ENCODE measurements around the gene PAQR5.
"Not testable (repeated sequence)": the region's sequence is repeated elsewhere in the genome, so short reads cannot be mapped to it uniquely, and the experiment has no call there.

PAQR5 gene

GRCh38 chr15:69434238-69434637, 135.5 kb downstream of the PAQR5 start:
- no peak for DNase-seq

GRCh38 chr15:69434679-69435078, 136.0 kb downstream of the PAQR5 start:
- DNase-seq = no peak

- no peak for DNase-seq
Observed at GRCh38 chr15:69435985-69436384, 137.3 kb downstream of the PAQR5 start.

- no peak for DNase-seq
Observed at GRCh38 chr15:69436951-69437350, 138.2 kb downstream of the PAQR5 start.

- DNase-seq = no peak
Observed at GRCh38 chr15:69439623-69440022, 140.9 kb downstream of the PAQR5 start.

- DNase-seq = no peak
Observed at GRCh38 chr15:69443032-69443611, 144.4 kb downstream of the PAQR5 start.

- no peak for DNase-seq
Observed at GRCh38 chr15:69444686-69445085, 146.0 kb downstream of the PAQR5 start.

GRCh38 chr15:69446953-69447352, 148.2 kb downstream of the PAQR5 start:
- DNase-seq = no peak

- not testable (repeated sequence) for DNase-seq
Observed at GRCh38 chr15:69450221-69450620, 151.5 kb downstream of the PAQR5 start.

GRCh38 chr15:69450968-69451695, 152.4 kb downstream of the PAQR5 start:
- no peak for DNase-seq

- no peak for DNase-seq
Observed at GRCh38 chr15:69451951-69452691, 153.4 kb downstream of the PAQR5 start.

- DNase-seq = peak; percentile 86
Observed at GRCh38 chr15:69452692-69453521, 154.2 kb downstream of the PAQR5 start, which contains the start of gene RPLP1. TSS of gene RPLP1 (plus strand) at chr15:69452818. CDS start at chr15:69452949, 131 bp downstream.

GRCh38 chr15:69454953-69455352, 156.2 kb downstream of the PAQR5 start:
- no peak for DNase-seq

- no peak for DNase-seq
Observed at GRCh38 chr15:69456208-69457166, 157.8 kb downstream of the PAQR5 start.
